Fibroblast of pulmonary artery (primary cell): Measurements from ENCODE around the gene SLC25A4.

Source experiments
- DNase-seq: peaks from one replicate; pipeline ENCODE4 v3.0.0-alpha.2; 2010; ENCODE audit warnings: low read depth
- H3K4me3 ChIP-seq: replicated peaks from 2 replicates; pipeline ENCODE4 v1.5.1; 2011; ENCODE audit warnings: low read depth, mild to moderate bottlenecking, control low read depth, low read length, moderate library complexity
- CTCF ChIP-seq: IDR thresholded peaks from 2 replicates; pipeline ENCODE4 v1.5.1; 2011; ENCODE audit warnings: mild to moderate bottlenecking, control low read depth, low read length, inconsistent platforms; ENCODE audit errors: missing control alignments

Gene SLC25A4

GRCh38 chr4:185142912-185143600, at the start of gene SLC25A4:
SLC25A4 (plus strand) TSS chr4:185143266; CDS start chr4:185143373, 107 bp downstream.
- no peak for TF ChIP-seq CTCF
- DNase-seq: peak; percentile 63
- H3K4me3 ChIP-seq: peak within 1 kb of the TSS; percentile 65

- no peak overlapping the region for H3K4me3 ChIP-seq
- no peak for DNase-seq
- TF ChIP-seq CTCF: no peak
Measured at GRCh38 chr4:185093603-185094002, 49.5 kb upstream of the SLC25A4 start.

GRCh38 chr4:185096032-185096653, 46.9 kb upstream of the SLC25A4 start:
- TF ChIP-seq CTCF: peak; percentile 72
- H3K4me3 ChIP-seq: no peak overlapping the region
- peak; percentile 70 for DNase-seq

GRCh38 chr4:185098474-185098873, 44.6 kb upstream of the SLC25A4 start:
- TF ChIP-seq CTCF: no peak
- no peak overlapping the region for H3K4me3 ChIP-seq
- no peak for DNase-seq

- peak; percentile 30 for DNase-seq
- H3K4me3 ChIP-seq: no peak overlapping the region
- peak; percentile 25 for TF ChIP-seq CTCF
Measured at GRCh38 chr4:185099024-185099682, 43.9 kb upstream of the SLC25A4 start.

- no peak for TF ChIP-seq CTCF
- no peak overlapping the region for H3K4me3 ChIP-seq
- DNase-seq: no peak
Measured at GRCh38 chr4:185099940-185100339, 43.1 kb upstream of the SLC25A4 start.
